ENCODE measurements around the gene CDHR1. TPM values are rescaled to one million over a fixed set of nuclear protein-coding genes. Genes with fewer than 3 reads are reported as not detected.
A peak's percentile ranks its signal among the peaks of the same experiment; 100 is the strongest.

Gene CDHR1
- total RNA-seq, 2 donors from 2014 or later: 0.11 TPM

DNA sequence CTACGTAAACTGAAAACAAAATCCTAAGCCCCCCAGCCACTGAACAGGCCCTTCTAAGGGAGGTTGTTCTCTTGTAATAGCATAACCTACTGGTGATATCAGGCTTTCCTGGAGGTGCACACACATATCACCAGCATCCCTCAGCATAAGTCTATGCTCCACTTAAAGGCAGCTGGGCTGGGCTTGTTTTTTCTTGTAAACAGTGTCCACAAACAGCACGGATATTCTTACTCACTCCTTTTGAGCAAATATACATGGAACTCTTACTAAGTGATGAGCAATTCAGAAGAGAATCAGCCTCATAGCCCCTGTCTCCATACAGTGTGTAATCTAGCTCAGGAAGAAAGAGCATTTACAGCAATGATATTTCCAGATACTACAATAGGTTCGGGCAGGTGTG lies 44.6 kb downstream of the CDHR1 start:
- Mint-ChIP-seq H3K4me1 (no peaks in the 10 kb centered on the region), H3K4me3 (no peak overlapping the region), H3K27ac (no peak overlapping the region), H3K36me3 (ENCODE audit: low read depth) (no peaks in the 10 kb centered on the region), H3K9me3 (no peaks in the 10 kb centered on the region), H3K27me3 (peaks cover 13% of the 10 kb centered on the region)
- ATAC-seq (replicated peaks): no peak

DNA sequence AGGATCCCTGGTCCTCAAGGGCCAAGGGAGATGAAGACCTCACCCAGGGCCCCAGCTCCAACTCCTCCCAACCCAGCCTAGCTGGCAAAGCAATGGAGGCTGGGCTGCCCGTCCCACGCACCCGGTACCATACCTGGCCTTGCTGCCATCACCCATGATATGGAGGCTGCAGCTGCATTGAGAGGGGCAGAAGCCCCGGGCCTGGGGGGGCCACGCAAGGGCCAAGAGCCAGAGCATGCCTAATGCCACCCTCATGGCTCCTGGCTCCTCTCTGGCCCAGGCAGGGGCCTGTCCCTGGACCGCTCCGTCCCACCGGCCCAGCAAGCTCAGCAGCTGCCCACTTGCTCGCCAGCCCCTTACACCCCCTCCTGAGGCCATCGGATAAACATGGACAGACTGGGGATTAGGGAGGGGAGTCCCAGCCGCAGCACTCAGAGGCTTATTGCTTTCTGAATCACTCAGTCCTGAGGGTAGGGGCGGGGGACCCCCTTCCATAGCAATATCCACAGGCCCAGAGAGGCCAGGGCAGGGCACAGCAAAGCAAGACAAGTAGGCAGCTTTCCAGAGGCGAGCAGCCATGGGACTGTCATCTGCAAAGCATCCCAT lies 47.0 kb downstream of the CDHR1 start, which contains the start of gene LRIT1:
TSS of gene LRIT1 (minus strand) at position 362 of the 606 bp plus-strand sequence. CDS start at position 255, 107 bp downstream.
- no peak within 1 kb of the TSS for H3K4me3 Mint-ChIP-seq
- H3K4me1 Mint-ChIP-seq: no peaks in the 10 kb centered on the region
- peaks cover 4% of the 10 kb centered on the region for H3K27me3 Mint-ChIP-seq
- H3K27ac Mint-ChIP-seq: no peak within 1 kb of the TSS
- ATAC-seq (replicated peaks): no peak
- no peaks in the 10 kb centered on the region for H3K36me3 Mint-ChIP-seq (ENCODE audit: low read depth)
- H3K9me3 Mint-ChIP-seq: no peaks in the 10 kb centered on the region

DNA sequence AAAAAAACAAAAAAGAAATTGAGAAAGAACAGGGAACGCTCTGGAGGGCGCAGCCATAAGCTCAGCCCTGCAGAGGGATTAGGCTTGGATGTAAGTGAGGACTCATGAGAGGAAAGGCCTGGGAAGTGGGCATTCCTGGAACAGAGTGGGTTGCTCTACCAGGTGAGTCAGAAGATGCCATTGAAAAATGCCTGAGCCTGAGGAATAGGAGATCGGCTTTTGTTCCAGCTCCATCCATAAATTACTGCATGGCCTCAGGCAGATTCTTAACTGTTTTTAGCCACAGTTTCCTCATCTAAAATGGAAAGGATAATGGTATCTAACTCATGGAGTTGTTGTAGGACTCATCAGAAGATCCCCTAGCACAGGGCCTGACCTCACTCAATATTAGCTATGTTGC lies 49.4 kb downstream of the CDHR1 start:
- Mint-ChIP-seq H3K4me1 (no peaks in the 10 kb centered on the region), H3K9me3 (no peaks in the 10 kb centered on the region), H3K27me3 (no peaks in the 10 kb centered on the region), H3K27ac (no peak overlapping the region), H3K4me3 (no peak overlapping the region), H3K36me3 (ENCODE audit: low read depth) (no peaks in the 10 kb centered on the region)
- no peak for ATAC-seq (replicated peaks)

DNA sequence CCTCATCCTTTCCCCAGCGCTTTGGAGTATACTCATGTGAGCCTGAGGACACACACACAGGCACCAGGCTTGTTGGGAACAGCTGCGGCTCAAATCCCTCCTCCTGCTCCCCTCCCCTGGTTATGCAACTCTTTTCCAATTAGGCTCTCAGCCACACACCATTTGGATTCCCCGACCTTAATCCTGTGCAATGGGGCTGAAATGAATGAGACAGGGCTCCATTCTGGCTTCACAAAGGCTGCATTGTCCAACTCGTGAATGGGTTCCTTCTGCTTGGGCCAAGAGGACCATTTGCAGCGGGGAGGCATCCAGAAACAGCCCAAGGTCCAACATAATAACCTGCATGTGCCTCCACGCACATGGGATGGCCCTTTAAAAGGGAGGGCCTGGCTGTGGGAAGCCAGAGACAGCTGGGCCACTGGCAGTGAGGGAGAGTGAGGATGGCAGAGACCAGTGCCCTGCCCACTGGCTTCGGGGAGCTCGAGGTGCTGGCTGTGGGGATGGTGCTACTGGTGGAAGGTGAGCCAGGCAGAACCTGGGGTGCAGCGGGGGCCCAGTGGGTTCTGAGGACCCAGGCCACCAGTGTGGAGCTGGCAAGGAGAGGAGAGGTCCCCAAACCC lies 50.4 kb downstream of the CDHR1 start, which contains the start of gene RGR:
TSS of gene RGR (plus strand) at position 403 of the 620 bp plus-strand sequence. CDS start at position 441, 38 bp downstream.
- no peaks in the 10 kb centered on the region for H3K27me3 Mint-ChIP-seq
- ATAC-seq (replicated peaks): no peak
- no peaks in the 10 kb centered on the region for H3K9me3 Mint-ChIP-seq
- no peak within 1 kb of the TSS for H3K27ac Mint-ChIP-seq
- no peaks in the 10 kb centered on the region for H3K4me1 Mint-ChIP-seq
- H3K4me3 Mint-ChIP-seq: no peak within 1 kb of the TSS
- H3K36me3 Mint-ChIP-seq (ENCODE audit: low read depth): no peaks in the 10 kb centered on the region

DNA sequence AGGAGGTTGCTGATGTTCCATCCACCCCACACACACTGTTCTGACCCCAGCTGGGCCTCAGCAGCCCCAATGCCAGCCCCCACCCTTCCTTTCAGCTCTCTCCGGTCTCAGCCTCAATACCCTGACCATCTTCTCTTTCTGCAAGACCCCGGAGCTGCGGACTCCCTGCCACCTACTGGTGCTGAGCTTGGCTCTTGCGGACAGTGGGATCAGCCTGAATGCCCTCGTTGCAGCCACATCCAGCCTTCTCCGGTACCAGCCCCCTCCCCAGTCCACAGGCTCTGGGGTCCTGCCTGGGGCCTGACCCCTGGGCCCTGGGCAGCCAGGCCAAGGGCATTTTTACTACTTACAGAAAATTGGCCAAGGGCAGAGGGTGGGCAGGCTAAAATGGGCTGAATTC lies 53.2 kb downstream of the CDHR1 start:
- Mint-ChIP-seq H3K27ac (no peak overlapping the region), H3K27me3 (peaks cover 6% of the 10 kb centered on the region), H3K4me3 (no peak overlapping the region), H3K9me3 (no peaks in the 10 kb centered on the region), H3K4me1 (no peaks in the 10 kb centered on the region), H3K36me3 (ENCODE audit: low read depth) (no peaks in the 10 kb centered on the region)
- no peak for ATAC-seq (replicated peaks)

DNA sequence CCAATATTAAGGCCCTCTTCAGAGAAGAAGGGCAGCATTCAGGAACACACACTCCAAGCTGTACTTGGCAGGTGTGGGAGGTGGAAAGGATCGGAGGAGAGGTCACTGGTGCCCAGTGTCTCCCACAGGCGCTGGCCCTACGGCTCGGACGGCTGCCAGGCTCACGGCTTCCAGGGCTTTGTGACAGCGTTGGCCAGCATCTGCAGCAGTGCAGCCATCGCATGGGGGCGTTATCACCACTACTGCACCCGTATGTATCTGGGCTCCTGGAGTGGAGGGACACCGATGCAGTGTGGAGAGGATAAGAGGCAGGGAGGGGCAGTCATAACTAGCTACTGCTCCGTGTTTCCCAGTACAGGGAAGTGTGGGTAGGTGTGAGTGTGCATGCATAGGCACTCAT lies 54.5 kb downstream of the CDHR1 start:
- H3K27ac Mint-ChIP-seq: no peak overlapping the region
- peaks cover 6% of the 10 kb centered on the region for H3K27me3 Mint-ChIP-seq
- H3K4me3 Mint-ChIP-seq: no peak overlapping the region
- H3K9me3 Mint-ChIP-seq: no peaks in the 10 kb centered on the region
- H3K4me1 Mint-ChIP-seq: no peaks in the 10 kb centered on the region
- ATAC-seq (replicated peaks): no peak
- no peaks in the 10 kb centered on the region for H3K36me3 Mint-ChIP-seq (ENCODE audit: low read depth)

DNA sequence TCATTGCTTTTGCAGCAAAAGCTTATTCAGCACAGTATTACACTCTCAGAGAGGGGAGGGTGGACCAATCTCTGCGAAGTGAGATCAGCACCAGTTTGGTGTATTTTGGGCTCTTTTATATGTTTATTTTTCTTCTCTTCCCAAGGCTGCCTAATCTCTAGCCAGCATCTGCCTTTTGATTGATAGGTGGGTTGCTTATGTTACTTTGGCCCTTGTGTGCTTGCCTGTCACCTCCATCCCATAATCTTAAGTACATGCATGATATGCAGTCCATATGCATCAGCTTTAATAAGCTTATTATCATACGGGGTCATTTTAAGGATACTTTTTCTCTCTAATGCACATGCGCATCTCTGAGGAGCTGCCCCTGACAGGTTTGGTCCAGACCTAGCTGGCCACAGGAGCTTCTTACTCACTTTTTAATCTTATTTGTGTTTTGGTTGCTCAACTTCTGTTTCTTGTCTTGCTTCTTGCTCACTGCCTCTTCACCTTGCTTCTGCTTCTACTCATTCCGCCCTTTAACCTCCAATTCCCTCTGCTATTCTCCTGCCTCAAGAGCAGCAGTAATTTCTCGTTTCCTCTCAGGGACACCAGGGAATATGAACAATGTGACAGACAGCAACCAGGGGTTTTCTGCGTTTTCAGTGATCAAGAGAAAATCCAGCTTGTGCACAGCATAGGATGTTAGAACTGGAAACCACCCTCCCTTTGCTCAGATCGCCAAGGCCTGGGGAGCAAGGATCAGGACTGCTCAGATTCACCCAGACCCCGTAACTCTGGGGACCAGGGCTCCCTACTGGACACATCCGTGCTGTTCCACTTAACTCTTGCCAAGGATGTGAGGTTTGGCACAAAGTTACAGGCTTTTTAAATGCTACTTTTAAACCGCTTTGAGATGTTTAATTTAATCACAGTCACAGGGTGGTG lies 60.5 kb downstream of the CDHR1 start:
- ATAC-seq (replicated peaks): no peak
- Mint-ChIP-seq H3K4me1 (peaks cover 8% of the 10 kb centered on the region), H3K4me3 (no peak overlapping the region), H3K36me3 (ENCODE audit: low read depth) (no peaks in the 10 kb centered on the region), H3K9me3 (no peaks in the 10 kb centered on the region), H3K27me3 (peaks cover 19% of the 10 kb centered on the region), H3K27ac (no peak overlapping the region)

DNA sequence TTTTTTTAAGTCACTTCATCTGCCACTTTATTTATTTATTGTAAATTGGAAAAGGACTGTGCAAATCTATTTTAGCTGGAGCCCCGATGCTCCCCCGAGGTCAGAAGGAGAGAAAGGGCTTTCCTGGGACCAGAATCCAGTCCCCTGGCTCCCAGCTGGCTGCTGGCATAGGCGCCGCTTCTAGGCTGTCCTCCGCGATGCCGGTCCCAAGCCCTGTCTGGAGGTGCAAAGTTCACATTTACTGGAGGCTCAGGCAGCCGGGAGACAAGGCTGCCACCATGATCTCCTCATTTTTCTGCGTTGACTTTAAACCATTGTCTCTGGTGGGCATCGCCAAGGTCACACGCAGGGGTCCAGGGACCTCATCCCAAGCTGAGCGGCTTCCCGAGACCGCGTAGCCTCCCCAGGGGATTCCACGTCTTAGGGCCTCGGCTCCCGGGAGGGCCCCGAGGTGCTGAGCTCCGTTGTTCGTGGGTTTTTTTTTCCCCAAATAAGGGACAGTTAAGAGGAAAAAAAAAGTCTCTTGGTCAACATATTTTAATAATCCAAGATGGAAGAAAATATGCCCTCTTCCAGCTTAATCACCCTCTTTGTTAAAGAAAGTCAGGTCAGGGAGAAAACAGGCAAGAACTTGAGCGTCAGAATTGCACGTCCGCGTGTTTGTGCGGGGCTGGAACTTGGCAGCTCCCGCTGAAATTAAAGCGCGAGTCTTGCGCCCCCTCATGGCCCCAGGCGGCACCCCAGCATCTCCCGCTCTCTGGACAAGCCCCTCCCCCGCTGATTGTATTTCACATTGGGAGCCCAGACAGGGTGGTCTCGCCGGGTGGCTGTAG lies 62.4 kb downstream of the CDHR1 start:
- Mint-ChIP-seq H3K36me3 (ENCODE audit: low read depth) (no peaks in the 10 kb centered on the region), H3K27me3 (peaks cover 20% of the 10 kb centered on the region), H3K27ac (no peak overlapping the region), H3K9me3 (no peaks in the 10 kb centered on the region), H3K4me1 (peaks cover 8% of the 10 kb centered on the region), H3K4me3 (peak overlapping the region; percentile 39)
- ATAC-seq (replicated peaks): peak; percentile 70

DNA sequence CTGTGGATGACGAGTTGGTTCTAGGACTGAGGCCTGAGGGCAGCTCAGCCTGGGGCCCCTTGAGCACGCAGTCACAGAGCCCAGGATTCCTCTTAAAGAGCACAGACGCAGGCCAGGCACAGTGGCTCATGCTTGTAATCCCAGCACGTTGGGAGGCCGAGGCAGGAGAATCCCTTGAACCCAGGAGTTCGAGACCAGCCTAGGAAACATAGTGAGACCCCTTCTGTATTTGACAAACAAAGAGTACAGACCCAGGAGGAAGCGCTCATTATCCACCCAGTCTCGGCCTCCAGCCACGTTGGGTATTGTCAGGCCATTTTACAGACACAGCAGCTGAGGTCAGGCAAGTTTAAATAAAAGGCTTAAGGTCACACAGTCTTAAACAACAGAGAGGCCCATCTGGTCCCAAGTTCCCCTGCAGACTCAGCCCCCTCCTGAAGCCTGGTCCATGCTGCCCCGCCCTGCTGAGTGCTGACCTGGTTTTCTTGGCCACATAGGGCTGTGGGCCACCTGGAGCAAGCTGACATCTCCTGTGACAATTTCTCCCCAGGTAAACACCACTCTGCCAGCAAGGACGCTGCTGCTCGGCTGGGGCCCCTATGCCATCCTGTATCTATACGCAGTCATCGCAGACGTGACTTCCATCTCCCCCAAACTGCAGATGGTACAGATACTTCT lies 63.1 kb downstream of the CDHR1 start:
- no peaks in the 10 kb centered on the region for H3K9me3 Mint-ChIP-seq
- H3K4me3 Mint-ChIP-seq: peak overlapping the region; percentile 39
- H3K4me1 Mint-ChIP-seq: peaks cover 8% of the 10 kb centered on the region
- no peak overlapping the region for H3K27ac Mint-ChIP-seq
- H3K36me3 Mint-ChIP-seq (ENCODE audit: low read depth): no peaks in the 10 kb centered on the region
- H3K27me3 Mint-ChIP-seq: peaks cover 24% of the 10 kb centered on the region
- peak; percentile 23 for ATAC-seq (replicated peaks)

DNA sequence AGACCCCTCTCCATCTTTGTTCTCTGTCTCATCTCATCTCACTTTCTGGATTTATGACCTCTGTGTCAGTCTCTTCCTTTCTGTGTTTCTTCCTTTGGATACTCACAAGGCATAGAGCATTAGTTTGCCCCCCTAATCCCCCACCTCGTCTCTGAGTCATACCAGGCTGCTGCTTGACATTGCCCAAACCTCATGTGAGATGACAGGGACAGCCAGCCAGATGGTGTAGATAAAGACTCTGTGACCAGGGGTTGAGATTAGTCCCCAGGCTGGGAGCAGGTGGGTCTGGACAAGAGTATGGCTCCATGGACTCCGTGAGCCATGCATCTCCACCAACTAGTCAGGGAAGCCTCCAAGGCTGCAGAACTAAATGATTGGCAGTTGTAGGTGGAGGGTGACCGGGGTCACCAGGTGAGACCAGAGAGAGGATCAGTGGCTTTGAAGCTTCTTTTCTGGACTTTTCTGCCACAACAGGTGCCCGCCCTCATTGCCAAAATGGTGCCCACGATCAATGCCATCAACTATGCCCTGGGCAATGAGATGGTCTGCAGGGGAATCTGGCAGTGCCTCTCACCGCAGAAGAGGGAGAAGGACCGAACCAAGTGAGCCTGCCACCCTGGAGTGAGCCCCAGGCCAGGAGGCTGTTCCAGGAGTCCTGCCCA lies 63.8 kb downstream of the CDHR1 start:
- no peak overlapping the region for H3K4me3 Mint-ChIP-seq
- H3K4me1 Mint-ChIP-seq: peaks cover 8% of the 10 kb centered on the region

DNA sequence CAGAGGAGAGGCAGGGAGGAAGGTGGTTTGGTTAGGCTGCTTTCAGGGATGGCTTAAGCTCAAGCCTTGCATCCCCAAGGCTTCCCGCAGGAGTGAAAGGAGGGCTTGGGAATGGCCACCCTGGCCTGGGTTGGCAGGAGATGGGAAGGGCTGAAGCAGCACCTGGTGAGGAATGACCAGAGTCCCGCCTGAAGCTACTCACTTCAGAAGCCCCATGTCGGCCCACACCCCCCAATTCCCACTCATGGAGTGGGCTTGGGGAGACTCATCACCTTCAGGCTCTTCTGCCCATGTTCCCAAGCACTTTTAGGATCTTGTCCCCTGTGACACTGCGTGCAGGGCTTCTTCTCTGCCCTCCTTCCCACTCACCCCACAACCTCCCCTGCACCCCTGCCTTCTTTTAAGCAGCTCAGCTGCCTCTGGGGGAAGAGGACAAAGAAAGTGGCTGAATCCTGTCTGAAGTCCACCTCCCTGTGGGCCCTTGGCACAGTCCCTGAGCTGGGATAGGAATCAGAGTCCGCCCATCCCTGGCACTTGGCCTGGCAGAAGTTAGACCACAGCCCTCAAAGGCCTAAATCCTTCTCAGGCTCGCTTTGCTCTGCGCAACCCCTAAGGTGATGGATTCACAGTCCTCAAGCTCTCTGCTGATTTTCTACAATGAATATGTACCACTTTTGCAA lies 67.0 kb downstream of the CDHR1 start:
- peaks cover 13% of the 10 kb centered on the region for H3K4me1 Mint-ChIP-seq
- peaks cover 39% of the 10 kb centered on the region for H3K27me3 Mint-ChIP-seq
- H3K36me3 Mint-ChIP-seq (ENCODE audit: low read depth): no peaks in the 10 kb centered on the region
- ATAC-seq (replicated peaks): no peak
- no peak overlapping the region for H3K4me3 Mint-ChIP-seq
- H3K27ac Mint-ChIP-seq: no peak overlapping the region
- H3K9me3 Mint-ChIP-seq: no peaks in the 10 kb centered on the region

More for the DNA sequence above, 63.8 kb downstream of the CDHR1 start:
- H3K27me3 Mint-ChIP-seq: peaks cover 30% of the 10 kb centered on the region
- no peak overlapping the region for H3K27ac Mint-ChIP-seq
- no peaks in the 10 kb centered on the region for H3K9me3 Mint-ChIP-seq
- H3K36me3 Mint-ChIP-seq (ENCODE audit: low read depth): no peaks in the 10 kb centered on the region
- ATAC-seq (replicated peaks): no peak

DNA sequence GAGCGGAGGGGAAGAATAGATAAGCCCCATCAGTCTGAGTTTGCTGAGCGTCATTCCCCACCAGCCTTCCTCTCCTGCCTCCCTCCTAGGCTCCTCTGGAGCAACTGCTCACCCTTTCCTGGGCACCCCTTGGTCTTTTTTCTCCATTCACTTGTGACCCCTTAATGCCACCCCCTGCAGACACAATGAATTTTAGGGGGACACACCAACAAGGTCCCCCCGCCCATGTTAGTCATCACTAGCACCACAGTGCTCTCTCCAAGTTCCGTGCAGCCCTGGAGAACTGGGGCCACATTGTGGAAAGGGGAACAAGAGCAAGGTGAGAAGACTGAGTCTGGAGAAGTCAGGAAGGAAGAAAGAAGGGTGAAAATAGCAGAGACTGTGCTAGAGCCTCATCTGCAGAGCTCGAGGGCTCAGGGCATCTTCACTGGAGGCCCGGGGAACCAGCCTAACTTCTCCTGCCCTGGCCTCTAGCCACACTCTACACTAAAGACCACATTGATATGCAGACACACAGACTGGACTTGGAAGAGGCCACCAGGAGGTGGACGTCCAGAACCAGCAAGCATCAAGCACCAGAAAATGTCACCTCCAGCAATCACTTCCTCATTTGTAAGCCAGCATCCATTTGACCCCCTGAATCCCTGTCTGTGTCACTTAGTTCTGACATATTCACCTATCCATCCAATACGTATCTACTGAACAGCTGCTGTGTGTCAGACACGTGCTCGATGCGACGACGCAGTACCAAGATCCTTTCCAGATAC lies 68.0 kb downstream of the CDHR1 start:
- Mint-ChIP-seq H3K4me3 (no peak overlapping the region), H3K9me3 (no peaks in the 10 kb centered on the region), H3K27me3 (peaks cover 39% of the 10 kb centered on the region), H3K36me3 (ENCODE audit: low read depth) (no peaks in the 10 kb centered on the region), H3K4me1 (peaks cover 14% of the 10 kb centered on the region), H3K27ac (peak overlapping the region; percentile 48)
- no peak for ATAC-seq (replicated peaks)

Measured in activated T-helper 17 cell treated with anti-CD3 and anti-CD28 coated beads, Interleukin-2, amount 50 U/mL, for 72 hours (primary cell).